GM18861 (cell line): ENCODE measurements around the gene NLGN1.
"Not testable (repeated sequence)": the region's sequence is repeated elsewhere in the genome, so short reads cannot be mapped to it uniquely, and the experiment has no call there.

Experiments used
- ATAC-seq: cut with Tn5 transposase; IDR thresholded peaks from one replicate; pipeline ENCODE4 v1.9.1; 2021; ENCODE audit not compliant: unreplicated experiment

The NLGN1 gene

DNA sequence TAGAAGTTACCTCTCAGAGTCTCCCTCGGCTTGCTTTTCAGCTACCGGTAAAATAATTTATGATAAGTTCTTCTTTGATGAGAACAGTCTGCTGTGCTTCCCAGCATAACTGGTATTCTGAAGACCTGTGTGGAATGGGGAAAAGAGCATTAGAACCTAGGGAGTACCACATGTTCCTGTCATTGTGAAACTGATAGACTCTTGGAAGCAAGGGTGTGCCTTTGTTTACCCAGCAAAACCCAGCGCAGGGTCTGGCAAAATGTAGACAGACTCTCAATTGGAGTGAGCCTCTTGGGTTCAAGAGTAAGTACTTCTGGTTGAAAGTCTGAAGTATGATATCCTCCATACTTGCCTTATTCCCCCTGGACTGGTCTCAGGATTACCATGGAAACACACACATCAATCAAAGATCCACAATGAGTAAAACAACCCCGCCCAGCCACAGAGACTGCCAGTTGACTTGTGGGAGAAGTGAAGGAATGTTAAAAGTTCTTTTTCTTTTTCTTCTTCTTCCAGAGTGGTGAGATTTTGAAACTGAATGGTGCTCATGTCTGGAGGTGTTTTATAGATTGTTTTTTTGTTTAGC, 809.2 kb downstream of the NLGN1 start:
- no peak for ATAC-seq

DNA sequence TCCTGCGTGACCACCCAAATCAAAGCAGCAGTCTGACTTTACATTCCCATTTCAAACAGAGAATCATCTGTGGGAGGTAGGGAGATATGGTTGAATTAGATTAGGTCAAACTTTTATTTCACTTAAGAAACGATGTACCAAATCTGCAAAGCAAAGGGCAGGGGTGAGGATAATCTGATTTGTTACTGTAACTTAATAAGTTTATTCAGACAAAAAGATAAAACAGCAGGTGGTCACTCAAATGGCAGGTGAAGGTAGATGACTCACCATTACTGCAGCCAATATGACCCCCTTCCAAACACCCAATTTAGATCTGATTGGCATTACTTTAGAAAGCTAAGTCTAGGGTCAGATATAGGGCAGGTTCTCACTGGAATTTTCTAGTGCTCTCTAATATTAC, 810.6 kb downstream of the NLGN1 start:
- no peak for ATAC-seq

DNA sequence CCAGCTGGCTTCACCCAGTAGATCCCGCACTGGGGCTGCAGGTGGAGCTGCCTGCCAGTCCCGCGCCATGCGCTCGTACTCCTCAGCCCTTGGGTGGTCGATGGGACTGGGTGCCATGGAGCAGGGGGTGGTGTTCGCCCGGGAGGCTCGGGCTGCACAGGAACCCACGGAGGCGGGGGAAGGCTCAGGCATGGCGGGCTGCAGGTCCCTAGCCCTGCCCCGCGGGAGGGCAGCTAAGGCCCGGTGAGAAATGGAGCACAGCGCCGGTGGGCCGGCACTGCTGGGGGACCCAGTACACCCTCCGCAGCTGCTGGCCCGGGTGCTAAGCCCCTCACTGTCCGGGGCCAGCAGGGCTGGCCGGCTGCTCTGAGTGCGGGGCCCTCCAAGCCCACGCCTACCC, 814.4 kb downstream of the NLGN1 start:
- ATAC-seq = not testable (repeated sequence)

DNA sequence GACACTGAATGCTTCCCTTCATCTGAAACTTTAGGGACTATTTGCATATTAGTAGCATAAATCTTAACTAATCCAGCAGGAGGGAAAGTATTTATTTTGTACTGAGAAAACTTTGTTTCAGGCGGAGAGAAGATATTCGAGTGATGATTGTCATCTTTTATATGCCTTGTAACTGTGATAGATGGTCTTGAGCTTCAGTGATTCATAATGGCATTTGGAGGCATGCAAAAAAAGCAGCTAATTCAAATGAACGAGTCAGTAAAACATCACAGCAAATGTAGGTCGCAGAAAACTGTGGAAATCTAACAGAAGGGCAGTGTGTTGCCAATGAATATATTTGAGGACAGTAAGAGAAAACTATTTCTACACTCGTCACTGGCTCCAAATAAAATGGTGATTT, 817.9 kb downstream of the NLGN1 start:
- no peak for ATAC-seq

DNA sequence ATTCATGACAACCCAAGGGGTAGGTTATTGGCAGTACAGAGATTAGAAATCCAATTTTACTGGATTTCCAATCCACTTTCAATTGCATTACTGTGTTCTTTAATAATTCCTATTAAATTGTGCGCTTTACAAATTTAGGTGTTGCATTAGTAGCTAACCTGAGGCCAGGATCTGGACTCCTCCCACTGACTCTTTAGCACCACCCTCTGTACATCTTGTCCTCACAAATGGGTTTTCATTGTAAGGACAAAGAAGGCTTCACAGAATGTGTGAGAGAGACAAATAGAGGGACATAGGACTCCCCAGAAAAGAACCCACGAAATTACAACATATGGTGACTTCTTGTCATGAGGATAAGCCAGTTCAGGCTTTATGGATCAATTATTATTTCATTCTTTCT, 818.5 kb downstream of the NLGN1 start:
- no peak for ATAC-seq

DNA sequence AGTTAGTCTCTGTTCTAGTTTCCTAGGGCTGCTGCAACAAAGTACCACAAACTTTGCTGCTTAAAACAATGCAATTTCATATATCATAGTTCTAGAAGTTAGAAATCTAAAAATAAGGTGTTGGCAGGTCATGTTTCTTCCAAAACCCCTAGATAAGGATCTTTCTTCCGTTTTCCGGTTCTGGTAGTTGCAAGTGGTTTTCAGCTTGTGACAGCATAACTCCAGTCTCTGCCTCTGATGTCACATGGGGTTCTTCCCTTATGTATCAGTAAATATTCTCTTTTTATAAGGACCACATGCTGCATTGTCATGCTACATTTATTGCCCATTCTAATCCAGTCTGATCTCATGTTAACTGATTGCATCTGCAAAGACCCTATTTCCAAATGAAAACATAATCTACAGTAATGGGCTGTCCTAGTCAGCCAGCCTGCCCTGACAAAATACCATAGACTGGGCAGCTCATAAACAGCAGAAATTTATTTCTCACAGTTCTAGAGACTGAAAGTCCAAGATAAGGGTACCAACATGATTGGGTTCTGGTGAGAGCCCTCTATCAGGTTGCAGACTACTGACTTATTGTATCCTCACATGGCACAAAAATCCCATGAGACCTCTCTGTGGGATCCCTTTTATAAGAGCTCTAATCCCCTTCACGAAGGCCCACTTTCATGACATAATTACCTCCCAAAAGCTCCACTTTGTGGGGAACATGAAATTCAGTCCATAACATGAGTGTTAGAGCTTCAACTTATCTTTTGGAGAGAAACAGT, 819.6 kb downstream of the NLGN1 start:
- ATAC-seq = no peak

DNA sequence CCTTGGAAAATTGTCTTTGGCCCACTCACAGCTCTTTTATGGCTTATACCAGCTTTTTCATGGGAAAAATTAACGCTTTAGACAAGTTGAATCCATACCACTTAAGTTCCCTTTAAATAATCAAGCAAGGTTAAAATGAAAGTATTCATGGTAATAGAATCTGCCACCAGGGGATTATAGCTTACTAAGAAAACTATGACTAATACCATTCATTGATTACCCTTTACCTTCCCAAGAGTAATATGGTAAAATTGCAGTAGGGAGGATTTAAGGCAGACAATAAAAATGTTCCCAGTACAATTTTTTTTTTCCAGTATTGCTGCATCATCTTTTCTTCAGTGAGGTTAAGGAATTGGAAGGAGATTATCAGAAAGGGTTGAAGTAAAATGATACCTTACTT, 820.5 kb downstream of the NLGN1 start:
- no peak for ATAC-seq

DNA sequence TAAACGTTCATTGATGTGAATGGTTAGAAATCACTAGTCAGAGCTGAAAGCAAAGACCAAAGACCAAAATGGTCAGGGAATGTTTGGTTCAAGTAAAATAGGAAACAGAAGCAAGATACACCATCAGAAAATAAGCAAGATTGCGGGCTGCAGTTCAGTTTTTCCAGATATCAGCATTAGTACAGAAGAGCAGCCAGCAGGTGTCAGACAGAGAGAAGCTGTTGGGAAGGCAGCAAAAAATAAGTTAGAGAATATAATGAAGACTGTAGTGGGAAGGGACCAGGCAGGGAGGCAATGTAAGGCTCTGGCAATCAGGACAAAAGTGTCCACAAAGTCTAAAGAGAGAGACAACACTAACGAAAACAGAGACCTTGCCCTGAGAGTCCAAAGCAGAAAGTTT, 822.2 kb downstream of the NLGN1 start:
- no peak for ATAC-seq

DNA sequence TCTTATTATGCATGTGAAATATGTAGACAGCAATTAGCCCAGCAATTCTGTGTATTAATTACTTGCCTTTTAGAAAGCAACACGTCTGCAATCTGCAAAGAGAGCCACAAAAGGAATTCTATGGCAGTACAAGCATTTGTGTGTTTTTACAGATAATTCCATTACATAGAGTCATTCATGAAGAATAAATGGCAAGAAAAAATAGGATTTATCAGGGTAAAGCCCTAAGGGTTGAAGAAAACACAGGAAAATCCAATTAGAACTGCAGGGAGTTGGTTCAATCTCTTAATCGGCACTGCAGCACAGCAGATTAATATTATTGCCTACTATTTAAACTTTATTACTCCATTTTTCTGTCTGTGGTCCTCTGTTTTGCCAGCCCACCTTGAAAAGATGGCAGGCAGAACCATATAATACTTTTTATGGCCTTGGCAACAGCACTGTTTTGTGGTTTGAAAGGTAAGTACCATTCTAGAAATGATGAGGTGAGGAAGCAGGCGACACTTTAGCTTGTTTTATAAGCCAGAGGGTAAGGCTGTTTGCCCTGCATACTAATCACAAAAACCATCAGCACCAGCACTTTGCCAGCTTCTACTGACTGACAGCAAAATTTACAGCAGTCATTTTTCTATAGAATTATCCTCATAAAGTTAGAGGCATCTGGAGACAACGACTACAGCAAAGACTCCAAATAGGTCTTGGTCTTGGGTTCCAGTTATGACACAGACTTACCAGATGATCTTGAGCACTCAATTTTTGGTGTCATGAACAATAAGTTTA, 823.4 kb downstream of the NLGN1 start:
- ATAC-seq = no peak

DNA sequence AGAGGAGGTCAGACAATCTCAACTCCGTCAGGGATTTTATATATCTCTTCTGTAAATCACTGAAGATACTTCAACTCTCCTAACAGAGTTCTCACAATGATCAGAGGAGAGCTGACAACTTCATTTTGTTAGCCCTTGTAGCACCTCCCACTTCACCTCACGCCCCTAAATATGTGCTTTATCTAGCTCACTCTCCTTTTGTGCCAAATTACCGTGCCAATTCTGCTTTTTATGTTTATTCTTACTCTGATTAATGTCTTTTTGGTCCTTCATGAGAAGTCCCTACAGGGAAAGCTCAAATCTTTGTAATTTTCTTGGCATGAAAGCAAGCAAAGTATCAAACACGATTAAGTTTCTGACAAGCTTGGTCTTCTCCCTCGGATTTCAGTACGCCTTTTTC, 825.5 kb downstream of the NLGN1 start:
- ATAC-seq = no peak

DNA sequence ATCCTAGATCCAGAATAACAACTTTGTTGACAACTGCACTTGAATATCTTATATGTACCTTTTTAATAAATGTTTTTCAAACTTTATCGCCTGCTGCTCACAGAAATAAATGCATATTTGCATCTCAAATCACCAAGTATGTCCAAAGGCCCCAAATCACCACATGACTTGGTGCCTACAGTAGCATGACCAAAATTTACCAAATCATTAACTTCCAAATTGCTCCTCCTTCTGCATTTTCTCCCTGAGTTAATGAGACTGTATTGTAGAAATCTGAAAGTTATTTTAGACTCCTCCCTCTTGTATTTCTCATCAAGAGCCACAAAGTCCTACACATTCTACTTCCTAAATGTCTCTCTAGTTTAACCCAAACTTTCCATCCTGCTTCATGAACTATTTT, 826.1 kb downstream of the NLGN1 start:
- ATAC-seq = no peak

DNA sequence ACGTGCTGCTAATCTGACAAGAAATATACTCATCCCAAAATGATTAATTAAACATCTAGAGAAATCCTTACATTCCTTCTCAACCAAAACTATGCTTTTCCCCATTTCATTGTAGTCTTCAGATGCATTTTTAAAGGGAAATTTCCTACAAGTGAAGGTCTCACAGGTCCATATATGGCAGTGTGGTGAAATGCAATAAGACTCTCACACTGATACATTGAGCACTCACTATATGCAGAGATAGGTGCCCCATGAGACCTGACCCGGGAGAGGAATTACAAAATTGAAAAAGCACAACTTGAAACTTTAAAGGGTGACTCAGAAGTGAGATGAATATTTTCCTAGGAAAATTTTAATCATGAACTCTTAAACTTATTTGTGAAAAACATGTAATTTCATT, 832.4 kb downstream of the NLGN1 start:
- no peak for ATAC-seq

DNA sequence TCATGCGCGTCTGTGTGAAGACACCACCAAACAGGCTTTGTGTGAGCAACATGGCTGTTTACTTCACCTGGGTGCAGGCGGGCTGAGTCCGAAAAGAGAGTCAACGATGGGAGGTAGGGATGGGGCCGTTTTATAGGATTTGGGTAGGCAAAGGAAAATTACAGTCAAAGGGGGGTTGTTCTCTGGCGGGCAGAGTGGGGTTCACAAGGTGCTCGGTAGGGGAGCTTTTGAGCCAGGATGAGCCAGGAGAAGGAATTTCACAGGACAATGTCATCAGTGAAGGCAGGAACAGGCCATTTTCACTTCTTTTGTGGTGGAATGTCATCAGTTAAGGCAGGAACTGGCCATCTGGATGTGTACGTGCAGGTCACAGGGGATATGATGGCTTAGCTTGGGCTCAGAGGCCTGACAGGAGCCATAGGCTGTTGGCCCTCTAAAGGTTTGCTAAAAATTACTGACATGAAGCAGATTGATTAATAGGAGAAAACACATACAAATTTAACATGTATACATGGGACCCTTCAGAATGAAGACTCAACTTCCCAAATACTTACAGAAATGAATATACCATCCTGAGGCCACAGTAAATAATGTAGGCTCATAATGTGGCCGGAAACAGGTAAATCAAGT, 834.6 kb downstream of the NLGN1 start:
- ATAC-seq = not testable (repeated sequence)

DNA sequence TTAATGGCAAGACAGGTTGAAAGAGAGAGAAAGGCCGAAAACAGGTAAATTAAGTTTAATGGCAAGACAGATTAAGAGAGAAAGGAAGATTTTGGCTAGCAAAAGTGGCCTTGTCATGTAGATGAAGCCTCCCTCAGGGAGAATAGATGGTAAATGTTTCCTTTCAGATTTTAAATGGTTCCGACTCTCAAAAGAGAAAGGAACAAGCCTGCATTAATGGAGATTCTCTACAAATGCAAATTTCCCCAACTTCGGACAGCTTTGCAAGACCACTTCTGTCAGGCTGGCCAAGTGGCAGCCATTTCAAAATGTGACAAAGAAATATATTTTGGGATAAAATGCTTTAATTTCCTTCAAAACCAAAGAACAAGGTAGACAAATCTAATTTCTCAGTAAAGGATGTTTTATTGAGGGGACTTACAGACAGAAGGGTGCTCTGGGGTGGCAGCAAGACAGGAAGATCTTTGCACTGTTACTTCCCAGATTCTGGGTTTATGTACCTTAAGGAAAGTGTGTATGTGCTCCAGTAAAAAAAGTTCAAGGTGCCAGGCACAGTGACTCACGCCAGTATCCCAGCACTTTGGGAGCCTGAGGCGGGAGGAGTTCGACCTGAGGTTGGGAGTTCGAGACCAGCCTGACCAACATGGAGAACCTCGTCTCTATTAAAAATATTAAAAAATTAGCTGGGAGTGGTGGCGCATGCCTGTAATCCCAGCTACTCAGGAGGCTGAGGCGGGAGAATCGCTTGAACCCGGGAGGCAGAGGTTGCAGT, 835.3 kb downstream of the NLGN1 start:
- no peak for ATAC-seq

DNA sequence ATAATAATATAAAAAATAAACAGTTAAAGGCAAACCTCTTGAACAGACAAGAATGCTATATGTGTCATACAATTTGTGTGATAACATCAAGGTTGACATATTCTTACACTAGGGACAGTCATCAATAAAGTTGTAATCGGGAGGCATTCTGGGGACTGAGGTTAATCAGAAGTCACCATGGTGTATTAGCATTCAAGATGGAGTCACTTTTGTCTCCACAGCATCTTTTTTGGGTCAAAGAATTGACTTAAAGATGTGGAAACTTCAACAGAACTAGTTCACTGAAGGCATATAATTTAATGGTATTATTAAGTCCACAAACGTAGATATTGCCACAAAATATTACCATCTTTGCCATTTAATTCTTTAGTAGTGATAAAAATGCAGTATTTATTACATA, 836.0 kb downstream of the NLGN1 start:
- ATAC-seq = no peak

DNA sequence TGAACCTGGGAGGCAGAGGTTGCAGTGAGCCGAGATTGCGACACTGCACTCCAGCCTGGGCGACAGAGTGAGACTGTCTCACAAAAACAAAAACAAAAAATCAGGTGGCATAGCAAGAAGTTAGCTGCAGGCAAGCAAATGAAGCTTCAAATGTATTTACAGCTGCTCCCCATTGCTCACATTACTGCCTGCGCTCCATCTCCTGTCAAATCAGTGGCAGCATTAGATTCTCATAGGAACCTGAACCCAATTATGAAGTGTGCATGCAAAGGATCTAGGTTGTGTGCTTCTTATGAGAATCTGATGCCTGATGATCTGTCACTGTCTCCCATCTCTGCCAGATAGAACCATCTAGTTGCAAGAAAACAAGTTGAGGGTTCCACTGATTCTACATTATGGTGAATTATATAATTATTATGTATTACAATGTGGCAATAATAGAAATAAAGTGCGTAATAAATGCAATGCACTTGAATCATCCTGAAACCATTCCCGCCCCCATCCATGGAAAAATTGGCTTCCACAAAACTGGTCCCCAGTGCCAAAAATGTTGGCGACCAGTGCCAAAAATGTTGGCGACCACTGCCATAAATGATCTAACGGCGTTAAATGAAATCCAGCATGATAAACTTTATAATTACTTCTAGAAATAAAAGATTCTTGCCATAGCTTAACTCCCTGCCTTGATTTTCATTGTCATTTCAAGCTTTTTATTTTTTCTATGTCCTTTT, 844.9 kb downstream of the NLGN1 start:
- no peak for ATAC-seq

DNA sequence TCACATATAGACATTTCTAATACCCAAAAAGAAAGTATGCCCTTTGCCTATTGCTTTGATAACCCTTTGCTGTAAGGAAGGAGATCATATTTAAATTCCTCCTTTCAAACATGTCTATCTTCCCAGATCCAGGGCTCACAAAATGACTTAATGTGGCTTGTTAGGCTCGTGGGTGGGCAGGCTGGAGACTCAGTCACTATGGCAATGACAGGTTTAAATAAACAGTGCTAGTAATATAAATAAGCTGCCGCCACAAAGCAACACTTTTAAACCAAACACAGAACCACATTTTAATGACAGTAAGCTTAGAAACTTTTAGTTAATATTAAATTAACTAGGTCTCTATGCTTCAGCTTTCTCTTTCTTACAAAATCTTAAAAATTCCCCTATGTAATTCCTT, 845.6 kb downstream of the NLGN1 start:
- no peak for ATAC-seq

DNA sequence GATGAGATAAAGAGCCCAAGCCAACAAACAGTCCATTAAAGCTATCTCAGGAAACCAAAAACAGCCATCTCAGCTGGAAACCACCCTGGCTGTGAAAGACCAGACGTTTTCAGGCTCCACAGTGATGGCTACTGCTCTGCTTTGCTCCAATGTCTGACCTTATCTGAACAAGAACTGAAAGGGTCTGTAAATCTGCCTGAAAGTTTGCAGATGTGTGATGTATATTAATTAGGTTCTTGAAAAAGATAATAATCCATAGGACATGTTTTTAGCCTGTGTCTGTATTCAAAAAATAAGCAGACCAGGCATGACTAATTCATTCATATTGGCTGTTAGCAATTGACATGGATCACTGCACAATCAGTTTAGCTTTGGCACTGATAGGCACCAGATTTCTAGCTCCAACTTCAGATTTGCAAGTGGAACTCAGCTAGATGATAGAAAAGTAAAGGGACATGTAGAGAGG, 850.2 kb downstream of the NLGN1 start:
- ATAC-seq = no peak

DNA sequence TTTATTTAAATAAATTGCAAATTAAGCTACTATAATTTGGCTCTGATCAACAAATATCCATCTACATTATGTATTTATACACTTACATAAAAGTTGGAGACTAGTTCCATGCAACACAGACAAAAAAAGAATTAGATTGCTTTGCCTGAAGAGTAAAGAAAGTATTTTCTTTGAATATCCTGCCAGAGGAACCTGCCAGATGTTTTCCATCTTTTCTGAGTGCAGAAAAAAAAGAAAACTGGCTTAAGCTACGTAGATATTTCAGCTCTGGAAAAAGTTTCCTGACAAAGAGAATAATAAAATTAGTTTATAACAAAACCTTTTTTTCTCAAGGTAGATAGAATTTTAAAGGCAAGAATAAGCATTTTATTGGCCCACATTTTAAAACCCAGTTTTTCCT, 854.1 kb downstream of the NLGN1 start:
- no peak for ATAC-seq

DNA sequence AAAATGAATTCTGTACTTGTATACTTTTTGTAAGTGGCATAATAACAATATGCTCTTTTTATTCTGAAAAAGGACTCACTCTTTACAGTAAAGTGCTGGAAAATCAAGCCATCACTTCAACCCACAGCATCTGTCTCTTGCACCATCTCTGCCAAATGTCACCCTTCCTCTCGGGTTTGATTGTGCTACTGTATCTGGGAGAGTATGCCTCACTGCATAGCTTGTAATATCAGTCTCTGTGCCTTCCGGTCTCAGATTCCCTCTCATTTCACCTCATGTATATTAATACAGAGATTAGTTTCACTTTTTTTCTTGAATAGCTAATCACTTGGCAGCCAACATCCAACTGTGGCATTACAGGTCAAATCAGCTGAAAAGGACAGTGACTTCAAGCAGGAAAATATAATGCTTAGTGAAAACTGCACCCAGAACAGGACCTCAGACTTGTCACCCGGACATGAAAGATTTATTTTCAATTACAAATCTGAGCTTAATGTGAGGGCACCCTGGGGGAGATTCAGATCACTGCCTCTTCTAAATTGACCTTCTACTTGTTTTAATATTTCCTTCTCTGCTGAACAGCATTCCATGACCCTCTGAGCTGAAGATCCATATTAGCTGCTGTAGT, 855.8 kb downstream of the NLGN1 start:
- ATAC-seq = no peak
